Islet of Langerhans (tissue), 1 donor: ENCODE results near the gene GOLGA6L2.
"Not testable (repeated sequence)": the region's sequence is repeated elsewhere in the genome, so short reads cannot be mapped to it uniquely, and the experiment has no call there.

ENCODE experiments used
- FAIRE-seq: peaks from one replicate; lab custom pipeline; 2011; peaks lifted over from hg19 to GRCh38; lab: Jason Lieb, UNC

Gene GOLGA6L2, protein sequence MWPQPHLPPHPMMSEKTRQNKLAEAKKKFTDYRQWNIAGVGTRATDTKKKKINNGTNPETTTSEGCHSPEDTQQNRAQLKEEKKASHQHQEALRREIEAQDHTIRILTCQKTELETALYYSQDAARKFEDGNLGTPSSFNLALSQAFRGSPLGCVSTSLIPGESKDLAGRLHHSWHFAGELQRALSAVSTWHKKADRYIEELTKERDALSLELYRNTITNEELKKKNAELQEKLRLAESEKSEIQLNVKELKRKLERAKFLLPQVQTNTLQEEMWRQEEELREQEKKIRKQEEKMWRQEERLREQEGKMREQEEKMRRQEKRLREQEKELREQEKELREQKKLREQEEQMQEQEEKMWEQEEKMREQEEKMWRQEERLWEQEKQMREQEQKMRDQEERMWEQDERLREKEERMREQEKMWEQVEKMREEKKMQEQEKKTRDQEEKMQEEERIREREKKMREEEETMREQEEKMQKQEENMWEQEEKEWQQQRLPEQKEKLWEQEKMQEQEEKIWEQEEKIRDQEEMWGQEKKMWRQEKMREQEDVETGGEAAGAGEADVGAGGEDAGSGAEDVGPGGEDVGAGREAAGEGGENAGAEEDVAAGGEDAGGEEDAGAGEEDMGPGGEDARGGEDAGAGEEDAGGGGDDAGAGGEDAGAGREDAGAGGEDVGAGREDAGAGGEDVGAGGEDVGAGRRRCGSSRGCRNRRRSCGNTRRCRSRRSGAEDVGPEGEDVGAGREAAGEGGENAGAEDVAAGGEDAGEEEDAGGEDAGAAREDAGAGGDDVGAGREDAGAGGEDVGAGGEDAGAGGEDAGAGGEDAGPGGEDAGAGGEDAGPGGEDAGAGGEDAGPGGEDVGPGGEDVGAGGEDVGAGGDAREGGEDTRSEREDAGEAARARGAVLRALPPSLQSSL

DNA sequence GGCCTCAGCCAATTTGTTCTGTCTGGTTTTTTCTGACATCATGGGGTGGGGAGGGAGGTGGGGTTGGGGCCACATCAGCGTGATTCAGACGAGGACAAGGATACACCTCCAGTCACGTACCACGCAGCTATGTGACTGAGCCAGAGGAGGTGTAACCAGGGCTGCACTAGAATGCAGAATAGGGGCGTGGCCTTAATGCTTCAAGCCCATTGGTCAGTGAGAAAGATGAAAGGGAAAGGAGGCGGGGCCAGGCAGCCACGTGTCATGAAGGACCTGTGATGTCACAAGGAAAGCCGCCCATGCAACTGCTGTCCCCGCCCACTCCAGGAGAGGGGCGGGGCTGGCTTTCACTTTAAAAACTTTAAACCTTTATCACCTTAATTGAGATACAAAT is at the start of gene GOLGA6L2:
GOLGA6L2 (minus strand) TSS at position 137 of the 394 bp plus-strand sequence; CDS start at position 75, 62 bp downstream.
- FAIRE-seq = no peak

DNA sequence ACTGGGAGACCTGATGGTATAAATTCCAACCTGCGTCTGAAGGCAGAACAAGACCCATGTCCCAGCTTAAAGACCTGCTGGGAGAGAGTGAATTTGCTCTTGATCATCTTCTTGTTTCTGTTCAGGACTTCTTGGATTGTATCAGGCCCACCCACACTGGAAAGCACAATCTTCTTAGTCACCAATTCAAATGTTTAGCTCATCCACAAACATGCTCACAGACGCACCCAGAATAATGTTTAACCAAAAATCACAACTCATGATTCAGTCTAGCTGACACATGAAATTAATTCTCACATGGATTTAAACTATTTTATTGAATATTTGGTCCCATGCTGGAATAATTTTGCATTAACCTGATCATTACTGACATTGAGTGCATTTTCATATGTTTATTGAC is 37.8 kb upstream of the GOLGA6L2 start:
- no peak for FAIRE-seq

DNA sequence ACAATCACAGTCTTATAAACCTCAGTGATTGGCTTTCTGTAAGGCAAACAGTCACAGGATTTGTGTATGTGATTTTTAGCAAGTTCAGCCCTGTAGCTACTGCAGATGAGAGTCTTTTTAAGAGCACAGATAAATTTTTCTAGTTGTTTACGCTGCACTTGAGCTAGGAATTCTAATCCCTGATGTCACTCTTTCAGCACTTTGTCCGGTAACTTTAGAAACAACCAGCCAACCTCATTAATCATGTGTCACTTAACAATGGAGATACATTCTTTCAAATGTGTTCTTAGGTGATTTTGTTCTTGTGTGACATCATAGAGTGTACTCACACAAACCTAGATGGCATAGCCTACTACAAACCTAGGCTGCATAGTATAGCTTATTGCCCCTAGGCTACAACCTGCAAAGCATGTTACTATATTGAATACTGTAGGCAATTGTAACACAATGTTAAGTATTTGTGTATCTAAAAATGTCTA is 36.8 kb upstream of the GOLGA6L2 start:
- no peak for FAIRE-seq

DNA sequence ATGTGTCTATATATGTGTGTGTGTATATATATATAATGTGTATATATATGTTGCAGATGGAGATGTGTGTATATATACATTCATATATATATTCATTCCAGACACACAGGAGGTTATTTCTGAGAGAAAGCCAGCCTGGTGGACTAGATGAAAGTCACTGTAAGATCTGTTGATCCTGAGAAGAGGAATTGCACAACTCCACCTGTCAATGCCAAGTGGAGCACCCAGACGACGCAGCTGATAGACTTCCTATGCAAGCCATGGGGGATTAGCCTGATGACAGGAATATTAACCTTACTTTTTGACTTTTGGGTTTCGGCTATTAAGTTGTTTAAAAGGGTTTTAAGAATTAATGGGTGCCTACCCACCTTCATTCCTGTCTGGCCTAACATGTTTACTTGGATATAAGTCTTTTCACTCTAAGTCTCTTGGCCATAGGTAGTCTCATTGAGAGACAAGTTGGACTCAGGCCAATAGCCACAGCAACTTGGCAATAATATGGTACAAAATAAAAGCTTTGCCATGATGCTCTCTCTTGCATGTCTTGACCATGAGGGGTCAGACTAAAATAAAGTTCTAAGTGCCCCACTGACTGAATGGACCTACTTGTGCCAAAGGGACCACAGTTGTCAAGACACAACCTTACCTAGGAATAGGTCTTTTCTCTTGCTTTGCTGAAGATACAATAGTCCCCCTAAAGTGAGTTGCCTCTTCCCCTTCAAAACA is 35.9 kb upstream of the GOLGA6L2 start:
- FAIRE-seq = no peak

DNA sequence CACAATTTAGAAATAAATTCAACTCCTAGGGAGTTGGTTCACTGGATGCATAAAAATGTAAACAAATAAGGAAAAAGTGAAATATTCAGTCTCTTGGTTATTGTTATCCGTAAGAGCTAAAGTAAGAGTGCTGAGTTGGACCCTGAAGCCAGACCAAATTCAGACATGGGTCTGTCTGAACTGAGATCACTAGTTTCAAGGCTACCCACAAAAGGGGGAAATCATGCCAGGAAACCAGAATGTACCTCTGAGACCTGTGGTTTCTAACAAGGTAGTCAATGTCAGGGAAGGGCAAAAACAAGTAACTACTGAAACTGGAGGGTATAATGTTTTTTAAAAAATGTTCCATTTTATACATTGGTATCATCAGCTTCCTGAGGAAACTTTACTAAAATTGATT is 35.2 kb upstream of the GOLGA6L2 start:
- no peak for FAIRE-seq

DNA sequence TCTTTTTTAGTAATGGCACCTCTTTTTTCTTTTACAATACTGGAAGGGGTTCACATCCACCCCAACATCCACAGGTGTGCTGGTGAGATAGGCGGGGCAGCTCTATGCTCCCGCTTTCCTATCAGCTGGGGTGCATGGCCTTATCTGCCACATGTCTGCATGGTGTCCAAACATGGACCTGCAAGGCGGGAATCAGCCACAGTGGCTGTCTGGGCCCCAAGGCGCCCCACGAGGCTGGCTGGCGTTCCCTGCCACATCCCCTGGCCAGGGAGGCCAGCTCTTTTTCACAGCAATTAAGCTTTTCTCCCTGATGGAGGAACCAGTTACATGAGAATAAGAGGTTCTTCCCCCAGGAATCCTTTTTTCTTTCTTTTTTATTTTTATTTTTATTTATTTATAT is 30.9 kb upstream of the GOLGA6L2 start:
- FAIRE-seq = no peak

DNA sequence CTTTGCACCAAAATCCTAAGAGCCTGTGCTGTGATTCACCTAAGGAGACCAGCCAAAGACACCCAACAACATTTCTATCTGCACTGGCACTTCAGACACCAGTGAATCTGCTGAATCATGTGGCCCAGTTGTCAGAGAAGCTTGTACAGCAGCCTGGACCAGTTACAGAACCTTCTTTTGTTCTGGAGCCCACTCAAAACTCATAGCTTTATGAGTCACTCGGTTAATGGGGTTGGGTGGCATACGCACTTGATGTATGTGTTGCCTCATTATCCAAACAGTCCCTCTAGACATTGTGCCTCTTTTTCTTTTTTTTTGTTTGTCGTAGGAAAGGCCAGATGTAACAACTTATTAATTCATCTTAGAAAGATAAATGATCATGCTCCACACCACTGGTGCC is 25.6 kb upstream of the GOLGA6L2 start:
- no peak for FAIRE-seq

DNA sequence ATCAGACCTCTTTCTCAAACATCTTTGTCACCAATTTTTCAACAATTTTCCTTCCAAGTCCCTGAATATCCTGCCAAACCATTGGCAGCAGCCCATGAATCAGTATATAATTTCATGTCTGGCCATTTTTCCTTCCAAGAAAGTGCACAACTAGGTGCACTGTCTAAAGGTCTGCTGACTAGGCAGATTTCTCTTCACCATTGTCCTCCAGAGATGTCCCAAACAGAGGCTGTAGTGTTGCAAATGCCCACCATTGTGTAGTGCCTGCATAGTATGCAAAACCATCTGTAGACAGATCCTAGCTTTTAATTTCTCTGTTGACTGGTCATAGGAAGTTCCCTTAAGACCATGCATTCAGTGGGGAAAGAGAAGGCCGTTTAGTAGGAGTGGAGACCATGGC is 25.0 kb upstream of the GOLGA6L2 start:
- no peak for FAIRE-seq

DNA sequence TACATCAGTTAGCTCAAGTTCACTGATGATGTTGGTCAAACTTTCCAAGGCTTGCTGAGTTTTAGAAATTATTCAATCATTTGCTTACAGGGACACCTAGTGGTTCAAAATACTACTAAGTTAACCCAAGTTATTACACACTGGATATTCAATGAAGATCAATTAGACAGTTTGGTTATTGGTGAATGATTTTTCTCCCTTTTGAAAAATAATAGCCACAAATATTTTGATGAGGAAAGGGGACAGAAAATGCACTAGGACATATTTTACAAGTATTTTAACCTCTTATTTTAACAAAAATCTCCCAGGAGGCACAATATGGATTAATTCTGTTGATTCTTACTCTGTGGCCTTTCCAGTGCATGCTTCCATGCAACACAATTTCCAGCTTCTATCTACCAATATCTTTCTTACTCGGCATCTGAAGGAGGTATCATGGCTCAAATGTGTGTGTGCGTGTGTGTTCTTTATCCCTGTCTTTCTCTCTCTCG is 20.1 kb upstream of the GOLGA6L2 start:
- FAIRE-seq = peak; percentile 41

DNA sequence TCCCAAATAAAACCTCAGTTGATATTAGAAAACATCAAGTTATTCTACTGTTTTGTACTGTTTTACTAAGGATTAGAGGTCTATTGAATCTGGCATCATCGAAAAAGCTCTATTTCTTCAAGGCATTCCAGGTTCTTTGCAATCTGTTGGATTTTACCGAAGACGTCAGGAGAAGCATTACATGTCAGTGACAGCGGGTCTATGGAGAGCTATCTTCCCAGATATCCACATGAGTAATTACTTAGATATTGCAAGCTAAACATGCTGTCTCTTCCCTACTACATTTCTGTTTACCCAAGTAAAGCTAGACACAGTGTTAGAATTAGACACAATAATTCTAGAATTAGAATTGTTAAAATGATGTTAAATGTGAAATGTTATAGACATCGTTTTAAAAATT is 10.8 kb upstream of the GOLGA6L2 start:
- no peak for FAIRE-seq

DNA sequence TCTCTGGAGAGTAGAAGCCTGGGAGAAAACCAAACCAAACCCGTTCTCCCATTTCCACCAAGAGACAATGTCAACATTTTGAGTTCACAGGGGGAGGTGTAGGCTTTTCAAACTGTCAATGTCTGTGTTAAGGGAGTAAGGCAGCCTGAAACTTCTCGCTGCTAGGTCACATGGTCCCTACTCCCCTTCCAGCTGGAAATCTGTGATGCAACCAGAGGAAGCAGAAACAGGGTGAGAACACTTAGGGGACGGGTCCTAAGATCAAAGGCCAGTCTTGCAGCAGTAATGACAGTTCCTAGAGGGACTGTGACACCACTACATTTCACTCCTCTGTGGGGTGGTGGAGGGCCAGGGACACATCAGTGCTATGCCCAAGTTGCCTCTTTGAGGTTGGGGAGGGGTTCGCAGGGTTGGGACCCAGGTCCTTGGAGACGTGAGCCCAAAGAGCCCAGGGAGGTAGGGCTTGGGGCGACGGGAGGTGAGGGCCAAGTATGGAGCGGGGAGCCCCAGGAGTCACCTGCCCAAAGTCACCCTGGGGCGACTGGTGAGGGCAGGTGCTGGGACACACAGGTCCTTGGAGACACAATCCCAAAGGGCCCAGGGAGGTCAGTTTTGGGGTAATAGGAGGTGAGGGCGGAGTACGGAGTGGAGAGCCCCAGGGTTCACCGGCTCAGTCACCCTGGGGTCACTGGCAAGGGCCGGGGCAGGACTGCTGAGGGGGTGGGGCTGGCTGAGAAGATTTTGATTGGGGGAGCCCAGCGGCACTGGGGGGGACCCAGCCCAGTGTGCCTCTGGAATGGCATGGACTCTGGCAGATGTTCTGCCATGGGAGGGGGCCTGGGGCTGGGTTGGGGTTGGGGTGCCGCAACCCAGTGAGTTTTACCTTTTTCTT is 582 bp downstream of the GOLGA6L2 start:
- FAIRE-seq = no peak

DNA sequence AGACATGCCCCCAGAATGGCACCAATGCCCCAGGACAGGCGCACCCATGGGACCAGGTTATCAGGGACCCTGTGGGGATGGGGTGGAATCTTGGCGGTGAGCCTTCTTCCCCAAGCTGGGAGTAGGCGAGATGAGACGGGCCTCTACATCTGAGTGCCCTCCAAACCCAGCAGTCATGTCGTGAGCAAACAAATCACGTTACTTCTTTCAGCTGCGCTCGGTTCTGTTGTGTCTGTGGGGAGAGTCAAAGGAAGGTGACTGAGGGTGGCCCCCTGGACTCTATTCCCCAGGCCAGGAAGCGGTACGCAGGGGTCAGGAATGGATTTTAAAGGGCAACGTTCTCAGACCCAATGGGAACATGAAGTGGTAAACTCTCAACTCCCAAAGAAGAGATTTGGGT is 2.8 kb downstream of the GOLGA6L2 start:
- no peak for FAIRE-seq

DNA sequence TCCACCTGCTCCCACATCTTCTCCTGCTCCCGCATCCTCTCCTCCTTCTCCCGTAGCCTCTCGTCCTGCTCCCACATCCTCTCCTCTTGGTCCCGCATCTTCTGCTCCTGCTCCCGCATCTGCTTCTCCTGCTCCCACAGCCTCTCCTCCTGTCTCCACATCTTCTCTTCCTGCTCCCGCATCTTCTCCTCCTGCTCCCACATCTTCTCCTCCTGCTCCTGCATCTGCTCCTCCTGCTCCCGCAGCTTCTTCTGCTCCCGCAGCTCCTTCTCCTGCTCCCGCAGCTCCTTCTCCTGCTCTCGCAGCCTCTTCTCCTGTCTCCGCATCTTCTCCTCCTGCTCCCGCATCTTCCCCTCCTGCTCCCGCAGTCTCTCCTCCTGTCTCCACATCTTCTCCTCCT is 5.8 kb downstream of the GOLGA6L2 start:
- no peak for FAIRE-seq

DNA sequence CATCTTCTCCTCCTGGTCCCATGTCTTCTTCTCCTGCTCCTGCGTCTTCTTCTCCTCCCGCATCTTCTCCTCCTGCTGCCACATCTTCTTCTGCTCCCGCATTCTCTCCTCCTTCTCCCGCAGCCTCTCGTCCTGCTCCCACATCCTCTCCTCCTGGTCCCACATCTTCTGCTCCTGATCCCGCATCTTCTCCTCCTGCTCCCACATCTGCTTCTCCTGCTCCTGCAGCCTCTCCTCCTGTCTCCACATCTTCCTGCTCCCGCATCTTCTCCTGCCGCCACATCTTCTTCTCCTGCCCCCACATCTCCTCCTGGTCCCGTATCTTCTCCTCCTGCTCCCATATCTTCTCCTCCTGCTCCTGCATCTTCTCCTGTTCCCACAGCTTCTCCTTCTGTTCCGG is 6.4 kb downstream of the GOLGA6L2 start:
- FAIRE-seq = no peak

DNA sequence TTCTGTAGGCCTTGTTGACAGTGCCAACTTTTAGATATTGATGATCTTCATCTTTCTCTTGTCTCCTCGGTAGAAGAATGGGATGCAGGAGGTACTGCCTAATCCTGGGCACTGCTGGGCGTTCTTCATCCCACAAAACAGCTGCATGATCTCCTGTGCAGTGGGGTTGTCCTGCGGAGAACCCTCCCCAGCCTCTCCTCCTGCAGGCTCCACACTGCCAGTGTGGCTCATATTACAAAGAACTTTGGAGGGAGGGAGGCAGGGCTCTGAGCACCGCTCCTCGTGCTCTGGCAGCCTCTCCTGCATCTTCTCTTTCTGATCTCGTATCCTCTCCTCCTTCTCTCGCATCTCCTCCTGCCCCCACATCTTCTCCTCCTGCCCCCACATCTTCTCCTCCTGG is 7.5 kb downstream of the GOLGA6L2 start:
- FAIRE-seq = no peak

DNA sequence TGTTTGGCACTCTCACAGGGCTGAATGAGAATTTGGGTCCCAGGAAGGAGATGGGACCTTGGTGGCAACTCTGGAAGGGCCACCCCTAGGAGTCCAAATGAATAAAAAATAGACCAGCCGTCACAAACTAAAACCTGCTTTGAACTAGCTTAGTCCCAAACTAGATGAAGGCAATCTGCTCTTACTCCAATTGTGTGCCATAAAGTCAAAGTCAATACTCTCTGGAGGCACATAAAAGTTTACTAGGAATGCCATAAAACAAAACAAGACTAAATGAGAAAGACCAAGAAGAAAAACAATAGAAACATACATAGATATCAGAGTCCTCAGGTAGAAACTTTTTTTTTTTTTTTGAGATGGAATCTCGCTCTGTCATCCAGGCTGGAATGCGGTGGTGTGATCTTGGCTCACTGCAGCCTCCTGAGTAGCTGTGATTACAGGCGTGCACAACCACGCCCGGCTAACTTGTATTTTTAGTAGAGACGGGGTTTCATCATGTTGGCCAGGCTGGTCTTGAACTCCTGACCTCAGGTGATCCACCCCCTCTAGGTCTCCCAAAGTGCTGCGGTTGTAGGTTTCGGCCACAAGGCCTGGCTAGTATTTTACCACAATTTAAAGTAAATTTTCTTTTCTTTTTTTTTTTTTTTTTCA is 8.1 kb downstream of the GOLGA6L2 start:
- FAIRE-seq = no peak

DNA sequence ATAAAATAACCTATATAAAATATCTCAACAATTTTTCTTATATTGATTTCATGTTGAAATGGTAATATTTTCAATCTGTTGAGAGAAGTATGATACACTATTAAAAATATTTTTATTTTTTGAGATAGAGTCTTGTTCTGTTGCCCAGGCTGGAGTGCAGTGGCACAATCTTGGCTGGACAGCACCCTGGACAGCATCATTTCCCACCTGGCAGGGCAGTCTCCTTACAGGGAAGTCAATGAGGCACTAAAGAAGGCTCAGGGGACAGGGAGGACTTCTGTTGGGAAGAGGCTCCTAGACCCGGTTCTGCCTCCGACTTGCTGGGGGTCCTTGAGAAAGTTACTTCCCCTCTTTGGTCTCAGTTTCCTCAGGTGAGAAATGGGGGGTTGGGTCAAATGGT is 9.4 kb downstream of the GOLGA6L2 start:
- FAIRE-seq = no peak

DNA sequence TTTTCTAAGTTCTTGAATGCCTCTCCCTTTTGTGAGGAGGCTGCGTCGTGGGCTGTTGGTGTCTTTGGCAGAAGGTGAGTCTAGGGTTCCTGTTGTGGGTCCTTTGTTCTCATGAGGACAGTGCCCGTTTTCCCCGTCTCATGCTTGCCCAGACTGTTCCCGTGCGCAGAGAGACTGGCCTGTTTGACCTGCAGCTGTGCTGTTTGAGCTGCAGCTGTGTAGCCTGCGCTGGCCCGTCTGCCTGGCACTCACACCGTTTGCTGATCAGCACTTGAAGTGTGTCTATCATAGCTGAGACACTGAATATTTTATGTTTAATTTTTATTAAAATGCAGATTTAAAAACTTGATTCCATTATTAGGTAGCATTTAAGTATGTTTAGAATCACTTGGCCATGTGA is 9.9 kb downstream of the GOLGA6L2 start:
- no peak for FAIRE-seq

DNA sequence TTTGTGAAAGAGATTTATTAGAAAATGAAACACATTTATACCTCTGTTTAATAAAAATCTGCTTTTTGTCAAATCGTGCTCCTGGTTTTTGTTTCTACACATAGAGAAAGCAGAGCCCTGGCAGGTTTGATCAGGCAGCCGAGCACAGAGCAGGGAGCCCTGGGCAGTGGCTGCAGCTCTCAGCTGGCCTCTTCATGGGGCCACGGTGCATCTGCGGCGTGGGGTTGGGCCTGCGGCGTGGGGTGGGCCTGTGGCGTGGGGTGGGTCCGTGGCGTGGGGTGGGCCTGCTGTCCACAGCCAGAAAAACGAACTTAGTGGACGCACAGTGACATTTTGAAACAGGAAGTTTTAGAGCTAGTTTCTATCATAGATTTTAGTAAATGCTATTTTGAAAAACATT is 10.6 kb downstream of the GOLGA6L2 start:
- FAIRE-seq = no peak

DNA sequence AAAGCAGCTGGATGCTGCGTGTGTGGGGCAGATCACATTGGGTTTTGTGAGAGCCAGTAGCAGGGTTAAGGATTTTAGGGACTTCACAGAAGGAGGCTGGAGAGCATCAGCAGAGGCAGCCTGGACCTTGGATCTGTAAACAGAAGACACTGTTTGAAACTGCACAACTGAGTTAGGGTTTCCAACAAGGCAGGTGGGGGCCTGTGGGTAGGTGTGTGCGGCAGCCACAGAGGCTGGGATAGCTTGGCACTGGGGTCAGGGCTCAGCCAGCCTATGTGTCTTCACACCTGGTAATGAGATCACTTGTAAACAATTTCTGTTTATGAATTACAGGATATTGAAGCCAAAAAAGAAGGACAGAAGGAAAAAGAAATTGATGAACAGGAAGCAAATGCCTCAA is 12.3 kb downstream of the GOLGA6L2 start:
- not testable (repeated sequence) for FAIRE-seq

DNA sequence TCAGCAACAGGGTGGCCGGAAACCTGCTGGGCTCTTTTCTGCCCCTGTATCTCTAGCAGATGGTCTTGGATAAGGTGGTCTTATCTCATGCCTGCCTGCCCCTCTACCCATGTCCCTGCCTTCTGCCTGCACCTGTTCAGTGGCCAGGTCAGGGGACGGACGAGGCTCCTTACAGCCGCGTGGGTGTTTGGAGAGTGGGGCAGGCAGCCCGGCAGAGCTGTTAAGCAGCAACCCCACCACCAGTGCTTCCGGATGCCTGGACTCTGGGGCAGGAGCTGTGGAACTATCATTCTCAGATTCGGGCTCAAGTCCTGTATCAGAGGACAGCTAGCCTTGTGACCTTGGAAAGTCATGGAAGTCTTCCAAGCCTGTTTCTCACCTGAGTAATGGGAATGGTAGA is 21.7 kb downstream of the GOLGA6L2 start:
- not testable (repeated sequence) for FAIRE-seq
